NCI-H1092 (cell line): Measurements from ENCODE around the gene DIABLO.
"Not testable (repeated sequence)": the region's sequence is repeated elsewhere in the genome, so short reads cannot be mapped to it uniquely, and the experiment has no call there.

ENCODE experiments used
- DNase-seq: peaks from one replicate; lab custom pipeline; 2025; lab: John Stamatoyannopoulos, UW

The DIABLO gene

GRCh38 chr12:122189626-122190475, 36.0 kb downstream of the DIABLO start:
- DNase-seq = no peak

GRCh38 chr12:122187466-122187865, 38.4 kb downstream of the DIABLO start:
- no peak for DNase-seq

- DNase-seq = no peak
Observed at GRCh38 chr12:122185494-122186082, 40.3 kb downstream of the DIABLO start.

- no peak for DNase-seq
Observed at GRCh38 chr12:122185079-122185478, 40.8 kb downstream of the DIABLO start.

- no peak for DNase-seq
Observed at GRCh38 chr12:122184517-122184916, 41.3 kb downstream of the DIABLO start.

GRCh38 chr12:122183588-122183940, 42.3 kb downstream of the DIABLO start:
- DNase-seq = no peak

- peak; percentile 48 for DNase-seq
Observed at GRCh38 chr12:122182887-122183587, 42.8 kb downstream of the DIABLO start, which contains the start of gene LRRC43. TSS of gene LRRC43 (plus strand) at chr12:122183123. CDS start at chr12:122183145, 22 bp downstream.

GRCh38 chr12:122176473-122176872, 49.4 kb downstream of the DIABLO start:
- DNase-seq = not testable (repeated sequence)

GRCh38 chr12:122174155-122174845, 51.6 kb downstream of the DIABLO start, which contains the start of gene IL31:
TSS of gene IL31 (minus strand) at chr12:122174221. CDS start at chr12:122174172, 49 bp downstream.
- no peak for DNase-seq

GRCh38 chr12:122172262-122172939, 53.5 kb downstream of the DIABLO start:
- DNase-seq = no peak

GRCh38 chr12:122171399-122171798, 54.5 kb downstream of the DIABLO start:
- no peak for DNase-seq

- DNase-seq = no peak
Observed at GRCh38 chr12:122168492-122168891, 57.4 kb downstream of the DIABLO start.

- no peak for DNase-seq
Observed at GRCh38 chr12:122167356-122167925, 58.4 kb downstream of the DIABLO start.

- no peak for DNase-seq
Observed at GRCh38 chr12:122166422-122167349, 59.2 kb downstream of the DIABLO start.

GRCh38 chr12:122162976-122163375, 62.9 kb downstream of the DIABLO start:
- DNase-seq = no peak

GRCh38 chr12:122161682-122162081, 64.2 kb downstream of the DIABLO start:
- DNase-seq = no peak

GRCh38 chr12:122160761-122161160, 65.1 kb downstream of the DIABLO start:
- DNase-seq = no peak

GRCh38 chr12:122159882-122160281, 66.0 kb downstream of the DIABLO start:
- DNase-seq = no peak

GRCh38 chr12:122158700-122159285, 67.1 kb downstream of the DIABLO start:
- DNase-seq = no peak
